ENCODE measurements around the gene GJA5.

Gene GJA5

DNA sequence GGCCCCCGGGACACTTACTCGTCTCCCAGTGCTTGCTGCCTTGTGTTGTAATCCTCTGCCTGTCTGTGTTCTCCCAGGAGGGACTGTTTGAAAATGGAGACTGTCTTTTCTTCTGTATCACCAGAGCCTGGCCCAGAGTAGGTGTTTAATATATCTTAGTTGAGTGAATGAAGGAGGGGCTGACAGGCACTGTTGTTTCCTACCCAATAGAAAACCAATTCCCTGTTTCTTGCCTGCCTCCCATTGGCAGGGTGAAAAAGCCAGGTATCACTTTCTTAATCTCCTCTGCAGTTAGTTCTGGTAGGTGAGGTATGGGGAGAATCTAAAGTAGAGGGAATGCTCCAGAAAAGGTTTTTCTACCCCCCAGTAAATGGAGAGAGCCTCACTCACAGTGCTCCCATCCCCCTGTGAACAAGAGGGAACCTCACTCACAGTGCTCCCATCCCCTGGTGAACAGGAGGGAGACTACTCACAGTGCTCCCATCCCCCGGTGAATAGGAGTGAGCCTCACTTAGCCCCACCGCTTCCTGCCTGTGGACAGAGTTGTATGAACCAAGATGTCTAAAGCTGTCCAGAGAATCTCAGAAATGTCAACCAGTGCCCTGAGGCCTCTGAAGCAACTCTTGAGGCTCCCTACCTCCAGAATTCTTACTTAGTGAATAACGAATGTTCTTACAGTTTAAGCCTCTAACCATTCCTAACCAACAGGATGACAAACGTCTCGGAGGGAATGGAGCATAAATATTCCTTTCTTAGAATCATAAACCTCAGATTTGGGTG lies at the start of gene GJA5:
Gene GJA5 (minus strand): TSS at position 122 of the 780 bp plus-strand sequence. CDS start 1,364 bp downstream, outside the sequence.
- DNase-seq = no peak

DNA sequence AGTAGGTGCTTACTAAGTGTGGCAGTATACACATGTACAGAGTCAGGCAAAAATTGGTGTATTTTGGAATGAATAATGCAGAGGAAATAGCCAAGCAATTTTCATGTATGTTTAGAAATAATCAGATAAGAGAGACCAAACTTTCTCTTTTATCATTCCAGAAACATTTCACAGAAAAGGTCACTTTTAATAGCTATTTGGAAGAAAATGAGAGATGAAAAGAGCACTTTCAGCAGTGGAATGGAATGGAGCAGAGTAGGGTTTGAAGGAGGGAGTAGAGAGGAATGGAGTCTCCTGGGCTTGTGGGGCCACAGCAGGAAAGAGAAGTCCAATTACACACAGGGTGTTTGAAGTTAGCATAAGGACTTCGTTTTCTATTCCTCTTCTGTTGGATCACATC lies 48.8 kb upstream of the GJA5 start:
- no peak for DNase-seq

DNA sequence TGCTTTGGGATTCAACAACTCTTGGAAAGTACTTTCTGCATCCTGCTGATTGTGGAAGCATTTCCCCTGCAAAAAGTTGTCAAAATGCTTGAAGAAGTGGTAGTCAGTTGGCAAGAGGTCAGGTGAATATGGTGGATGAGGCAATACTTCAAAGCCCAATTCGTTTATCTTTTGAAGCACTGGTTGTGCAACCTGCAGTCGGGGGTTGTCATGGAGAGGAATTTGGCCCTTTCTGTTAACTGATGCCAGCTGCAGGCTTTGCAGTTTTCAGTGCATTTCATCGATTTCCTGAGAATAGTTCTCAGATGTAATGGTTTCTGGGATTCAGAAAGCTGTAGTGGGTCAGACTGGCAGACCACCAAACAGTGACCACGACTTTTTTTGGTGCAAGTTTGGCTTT lies 47.6 kb upstream of the GJA5 start:
- DNase-seq = no peak

DNA sequence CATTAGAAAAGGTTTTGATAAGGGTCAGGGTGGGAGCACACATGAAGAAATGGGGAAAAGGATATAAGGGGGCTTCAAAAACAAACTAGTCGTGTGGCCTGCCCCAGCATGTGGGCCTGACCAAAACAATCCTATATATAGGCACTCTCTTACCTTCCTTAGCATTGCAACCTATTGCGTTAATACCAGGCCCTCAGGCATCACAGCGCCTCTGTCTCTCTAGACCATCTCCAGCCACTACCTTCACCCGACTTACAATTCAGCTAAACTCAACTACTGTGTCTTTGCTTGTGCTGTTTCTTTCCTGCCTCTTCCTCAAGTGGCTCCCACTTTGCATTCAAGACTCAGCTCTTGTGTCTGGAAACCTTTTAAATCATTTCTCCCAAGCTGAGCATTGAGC lies 47.0 kb upstream of the GJA5 start:
- DNase-seq = no peak

DNA sequence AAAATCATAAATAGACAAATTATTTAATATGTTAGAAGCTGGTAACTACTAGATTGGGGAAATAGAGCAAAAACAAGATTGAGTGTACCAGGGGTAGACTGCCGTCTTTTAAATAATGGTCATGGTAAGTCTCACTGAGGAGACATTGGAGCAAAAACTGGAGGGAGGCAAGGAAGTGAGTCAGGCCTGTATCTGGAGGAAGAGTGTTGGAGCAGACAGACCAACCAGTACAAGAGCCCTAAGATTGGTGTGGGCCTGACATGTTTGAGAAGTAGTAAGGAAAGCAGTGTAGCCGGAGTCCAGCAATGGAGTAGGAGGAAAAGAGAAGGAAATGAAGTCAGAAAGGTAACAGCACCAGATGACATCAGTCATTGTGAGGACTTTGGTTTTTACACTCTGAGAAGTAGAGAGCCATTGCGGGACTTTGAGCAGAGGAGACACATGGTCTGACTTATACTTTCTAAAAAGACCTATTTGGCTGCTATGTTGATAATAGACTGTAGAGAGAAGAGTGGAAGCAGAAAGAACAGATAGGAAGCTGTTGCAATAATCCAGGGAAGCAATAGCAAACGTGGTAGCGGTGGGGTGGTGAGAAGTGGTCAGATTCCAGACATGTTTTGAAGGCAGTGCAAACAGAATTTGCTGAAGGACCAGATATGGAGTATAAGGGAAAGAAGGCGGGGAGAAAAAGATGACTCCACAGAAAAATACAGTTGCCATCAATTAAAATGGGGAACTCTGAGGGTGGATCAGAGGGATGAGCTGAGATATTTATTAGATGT lies 44.7 kb upstream of the GJA5 start:
- DNase-seq = no peak

DNA sequence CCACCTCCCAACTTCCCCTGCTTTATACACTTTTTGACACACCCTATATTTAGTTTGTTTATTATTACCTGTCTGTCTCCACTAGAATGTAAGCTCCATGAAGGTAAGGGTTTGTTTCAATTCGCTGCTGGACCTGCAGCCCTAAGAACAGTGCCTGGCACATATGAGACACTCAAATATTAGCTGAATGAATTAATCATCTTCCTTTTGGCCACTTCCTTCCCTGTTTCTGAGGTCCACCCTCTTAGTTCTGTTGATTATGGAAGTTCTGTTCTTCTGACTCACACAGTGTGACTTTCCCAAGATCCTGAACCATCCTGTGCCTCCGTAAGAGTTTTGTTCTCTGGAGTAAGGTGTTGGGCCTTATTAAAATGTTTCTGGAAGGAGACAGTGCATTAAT lies 40.4 kb upstream of the GJA5 start:
- no peak for DNase-seq

DNA sequence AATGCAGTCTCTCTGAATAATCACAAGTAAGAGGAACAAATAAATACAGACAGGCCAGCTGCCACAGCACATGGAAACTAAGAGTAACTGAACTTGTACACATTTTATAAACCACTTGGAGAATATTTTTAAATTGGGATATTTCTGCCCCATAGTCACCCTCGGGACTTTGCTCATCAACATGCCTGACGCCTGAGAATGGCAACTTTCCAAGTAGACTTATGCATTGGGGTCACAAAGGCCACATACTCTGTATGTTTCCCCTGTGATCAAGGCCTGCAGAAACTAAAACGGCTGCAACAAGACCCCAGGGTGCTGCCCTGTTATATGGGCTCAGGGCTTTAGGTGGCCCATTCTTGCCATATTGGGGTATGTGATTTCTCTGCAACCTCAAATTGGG lies 38.3 kb upstream of the GJA5 start:
- no peak for DNase-seq

DNA sequence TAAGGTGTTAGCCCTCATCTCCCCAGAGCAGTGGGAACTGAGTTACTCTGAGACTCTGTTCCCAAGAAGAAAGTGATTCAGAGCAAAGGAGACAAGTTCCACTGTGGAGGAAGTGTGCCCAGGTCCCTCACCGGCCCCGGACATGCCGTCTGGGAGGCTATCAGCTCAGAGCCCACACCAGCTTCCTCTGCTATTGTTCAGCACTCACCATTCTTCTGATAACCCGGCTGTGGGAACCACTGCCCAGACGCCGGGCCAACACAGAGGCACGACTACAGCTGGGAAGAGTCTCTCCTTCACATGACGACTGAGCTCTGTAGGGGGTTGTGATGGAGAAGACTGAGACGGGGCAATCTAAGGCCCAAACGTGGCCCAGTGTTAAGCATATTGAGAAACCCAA lies 34.2 kb upstream of the GJA5 start:
- DNase-seq = no peak

DNA sequence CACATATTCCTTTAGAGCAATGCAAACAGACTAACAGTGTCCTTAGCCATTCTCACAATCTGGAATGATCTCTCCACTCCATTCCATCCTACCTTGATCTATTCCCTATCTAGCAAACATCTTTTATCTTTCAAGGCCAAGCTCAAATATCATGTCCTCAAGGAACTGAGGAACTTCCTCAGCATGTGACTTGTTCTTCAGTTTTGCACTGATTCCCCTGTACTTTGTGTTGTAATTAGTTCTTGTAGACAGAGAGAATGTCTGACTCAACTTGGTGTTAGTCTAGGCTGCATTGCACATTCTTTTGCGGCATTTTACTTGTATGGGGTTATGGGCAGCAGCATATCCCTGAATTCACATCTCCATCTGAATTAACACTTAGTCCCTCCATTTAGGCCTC lies 31.5 kb upstream of the GJA5 start:
- DNase-seq = no peak

DNA sequence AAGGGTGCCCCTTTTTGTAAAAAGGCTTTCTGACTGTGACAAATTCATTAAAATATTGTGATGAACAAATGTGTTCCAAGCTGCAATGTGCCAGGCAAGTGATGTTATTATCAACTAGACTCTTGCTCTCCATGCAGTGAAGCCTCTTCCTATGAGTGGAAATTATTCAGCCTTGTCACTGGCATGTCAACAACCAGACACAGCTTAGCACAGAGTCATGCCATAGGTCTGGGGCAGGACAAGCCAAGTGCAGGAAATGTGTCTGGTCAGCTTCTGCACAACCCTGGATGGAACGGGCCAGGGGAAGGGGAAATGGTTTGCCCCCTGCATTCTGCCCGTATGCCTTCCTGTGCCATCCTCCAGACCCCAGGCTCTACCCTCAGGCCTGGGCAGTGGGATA lies 27.4 kb upstream of the GJA5 start:
- DNase-seq = no peak

DNA sequence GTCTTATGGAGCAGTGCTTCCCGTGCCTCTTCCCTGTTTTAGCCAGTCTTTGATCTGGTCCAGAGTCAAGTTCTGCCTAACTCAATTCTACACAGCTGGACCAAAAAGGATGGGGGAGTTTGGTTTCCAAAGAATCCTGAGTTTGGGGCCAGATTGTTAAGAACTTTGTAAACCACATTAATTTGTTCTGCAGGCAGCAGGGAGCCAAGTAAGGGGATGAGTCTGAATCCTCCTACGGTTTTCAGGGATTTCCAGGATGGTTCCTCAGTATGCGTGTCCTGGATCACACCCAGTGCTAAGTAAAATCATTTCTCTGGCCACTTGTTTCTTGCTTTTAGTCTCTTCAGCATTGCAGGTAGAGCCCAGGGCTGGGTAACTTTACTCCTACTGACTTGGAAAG lies 26.1 kb upstream of the GJA5 start:
- DNase-seq = no peak

DNA sequence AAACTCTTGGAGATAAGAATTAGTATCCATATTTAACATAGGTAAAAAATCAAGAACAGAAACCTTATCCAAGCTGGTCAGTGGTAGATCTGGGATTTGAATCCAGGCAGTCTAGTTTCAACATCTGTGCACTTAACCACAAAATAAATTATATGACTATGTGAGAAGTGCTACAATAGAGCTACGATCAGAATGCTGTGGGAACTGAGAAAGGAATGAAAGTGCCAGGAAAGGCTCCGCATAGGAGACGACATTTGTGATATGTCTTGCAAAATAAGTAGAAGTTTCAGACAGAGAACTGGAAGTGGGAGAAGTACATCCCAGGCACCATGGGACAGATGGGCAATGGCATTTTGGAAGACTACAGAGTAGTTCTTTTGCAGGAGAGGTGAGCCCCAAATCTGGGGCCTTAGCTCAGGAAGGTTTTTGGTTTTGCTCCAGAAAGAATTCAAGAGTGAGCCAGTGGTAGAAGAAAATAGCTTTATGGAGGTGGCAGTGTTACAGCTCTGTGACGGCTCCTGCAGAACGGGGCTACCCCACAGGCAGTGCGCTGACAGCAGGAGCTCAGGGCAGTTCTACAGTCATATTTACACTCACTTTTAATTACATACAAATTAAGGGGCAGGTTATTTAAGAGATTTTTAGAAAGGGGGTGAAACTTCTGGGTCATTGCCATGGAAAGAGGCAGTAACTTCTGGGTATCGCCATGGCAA lies 25.5 kb upstream of the GJA5 start:
- DNase-seq = no peak

DNA sequence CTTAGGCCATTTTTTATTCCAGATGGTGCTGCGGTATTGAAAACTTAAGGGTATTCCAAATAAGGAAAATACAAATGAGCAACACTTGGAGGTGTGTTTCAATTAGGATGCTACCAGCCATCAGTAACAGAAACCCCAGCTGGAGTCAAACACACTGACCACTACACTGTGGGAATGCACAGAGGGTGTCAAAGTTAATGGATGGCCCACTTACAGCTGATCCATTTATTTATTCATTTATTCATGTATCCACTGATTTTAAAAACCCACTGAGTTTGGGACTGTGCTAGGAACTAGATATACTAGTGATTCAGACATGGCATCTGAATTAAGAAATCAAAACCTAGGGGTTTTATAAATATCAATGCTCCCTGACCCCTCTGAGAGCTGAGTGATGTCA lies 24.5 kb upstream of the GJA5 start:
- DNase-seq = no peak

DNA sequence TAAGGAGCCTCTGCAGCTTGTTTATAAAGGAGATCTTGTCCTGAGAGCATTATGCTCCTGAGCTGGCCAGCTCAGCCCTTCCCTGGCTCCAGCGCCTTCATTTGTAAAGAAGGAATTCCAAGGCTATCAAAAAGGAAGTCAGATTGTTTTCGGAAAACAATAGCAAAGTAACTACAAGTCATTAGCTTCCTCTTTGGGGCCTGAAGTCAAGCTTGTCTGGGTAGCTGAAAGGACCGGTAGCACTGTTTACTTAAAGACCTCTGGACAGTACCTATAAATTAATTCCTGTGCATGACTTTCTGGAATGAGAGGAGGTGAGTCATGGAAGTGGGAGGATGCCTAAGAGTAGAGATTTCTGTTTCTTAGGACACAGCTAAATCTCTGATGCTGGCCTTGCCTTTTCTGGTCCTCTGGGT lies 20.7 kb upstream of the GJA5 start:
- no peak for DNase-seq

DNA sequence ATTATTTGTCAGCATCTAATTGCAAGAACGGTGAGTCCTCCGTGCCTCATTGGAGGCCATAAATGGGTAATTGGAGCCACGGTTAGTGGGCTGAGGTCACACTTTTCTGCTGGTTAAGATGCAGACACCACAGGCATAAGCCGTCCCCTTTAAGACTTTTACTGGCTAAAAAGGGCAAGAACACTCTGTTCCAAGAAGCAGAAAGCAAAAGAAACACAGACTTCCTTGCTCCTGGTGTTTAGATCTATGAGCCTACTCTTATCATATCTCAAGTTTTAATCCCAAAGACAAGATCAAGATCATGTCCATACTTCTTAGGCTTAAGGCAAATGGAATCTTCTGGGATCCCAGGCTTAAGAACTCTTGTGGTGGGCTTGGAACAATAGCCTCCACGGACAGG lies 17.3 kb upstream of the GJA5 start:
- no peak for DNase-seq

DNA sequence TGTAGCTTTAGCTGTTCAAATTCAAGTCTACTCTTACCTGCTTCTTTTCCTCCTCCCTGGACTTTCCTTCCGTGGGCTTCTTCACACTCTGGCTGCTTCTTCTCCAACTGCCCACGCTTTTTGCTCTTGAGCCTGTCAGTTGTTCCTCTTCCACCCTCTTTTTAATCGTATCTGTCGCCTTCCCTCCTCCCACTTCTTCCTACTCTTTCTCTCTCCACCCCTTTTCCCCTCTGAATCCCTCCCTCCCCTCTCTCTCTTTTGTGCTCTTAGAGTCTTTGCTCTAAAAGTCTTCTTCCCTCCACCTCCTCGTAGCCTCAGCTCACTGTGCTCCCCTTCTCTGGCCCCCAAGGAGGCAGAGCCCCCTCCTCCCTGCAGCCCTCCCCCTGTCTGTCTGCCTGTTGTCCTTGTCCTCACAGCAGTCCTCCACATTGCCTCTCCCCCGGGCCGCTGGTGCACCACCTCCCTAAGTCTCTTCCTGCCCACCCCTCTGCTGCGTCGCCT lies 12.9 kb upstream of the GJA5 start:
- DNase-seq = no peak

DNA sequence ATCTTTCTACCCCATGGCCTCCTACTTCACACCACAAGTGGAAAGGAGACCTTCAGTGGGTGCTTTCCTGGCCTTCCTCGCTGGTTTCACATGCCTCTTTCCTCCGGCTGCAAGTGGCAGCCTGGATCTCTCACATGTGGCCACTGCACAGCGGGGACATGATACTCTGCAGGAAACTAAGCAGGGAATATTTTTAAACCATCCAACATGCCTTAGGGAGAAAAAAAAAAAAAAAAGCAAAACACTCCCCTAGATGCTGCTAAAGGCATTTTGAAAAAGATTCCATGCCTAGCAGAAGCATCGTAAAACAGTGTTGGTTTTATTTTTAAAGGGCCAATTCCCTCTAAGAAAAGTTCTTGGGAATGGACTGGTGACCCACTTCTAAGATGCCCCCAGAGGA lies 12.2 kb upstream of the GJA5 start:
- no peak for DNase-seq

DNA sequence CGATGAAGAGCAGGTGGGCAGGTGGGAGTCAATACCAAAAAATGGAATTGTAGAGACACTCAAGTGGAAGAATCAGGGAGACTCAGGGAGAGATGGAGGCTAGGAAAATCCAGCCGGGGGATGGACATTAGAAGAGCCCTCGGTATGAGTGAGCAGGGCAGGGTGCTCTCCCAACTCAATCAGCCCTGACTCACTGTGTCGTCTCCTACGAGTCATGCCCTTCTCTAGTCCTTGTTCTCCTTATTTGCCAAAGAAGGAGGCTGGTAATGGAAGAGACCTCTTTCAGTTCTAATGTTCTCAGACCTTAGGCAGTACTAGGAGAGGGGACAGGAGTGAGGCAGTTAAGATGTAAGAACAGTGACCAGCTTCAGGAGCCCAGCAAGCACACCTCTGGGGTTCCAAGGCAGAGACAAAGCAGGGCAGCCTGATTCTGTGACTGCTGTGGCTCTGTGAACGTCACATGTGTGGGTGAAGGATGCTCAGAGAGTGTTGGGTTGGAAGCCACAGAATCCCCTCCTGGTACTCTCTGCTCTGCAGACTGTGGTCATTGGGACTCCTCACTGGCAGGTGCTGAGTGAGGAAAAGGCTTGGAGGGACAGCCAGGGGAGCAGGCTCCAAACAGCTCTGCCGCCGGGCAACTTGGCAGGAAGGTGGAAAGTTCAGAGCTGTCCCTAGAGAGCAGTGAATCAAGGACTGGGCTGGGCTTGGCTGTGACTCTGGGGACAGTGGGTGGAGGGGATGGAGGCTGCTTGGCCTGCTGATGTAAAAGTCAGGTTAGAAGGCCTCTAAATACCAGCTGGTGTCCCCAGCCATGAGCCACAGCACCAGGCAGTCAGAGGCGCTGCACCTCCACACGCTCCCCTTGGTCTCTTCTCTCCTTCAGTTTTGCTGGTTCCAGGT lies 11.1 kb upstream of the GJA5 start:
- no peak for DNase-seq

DNA sequence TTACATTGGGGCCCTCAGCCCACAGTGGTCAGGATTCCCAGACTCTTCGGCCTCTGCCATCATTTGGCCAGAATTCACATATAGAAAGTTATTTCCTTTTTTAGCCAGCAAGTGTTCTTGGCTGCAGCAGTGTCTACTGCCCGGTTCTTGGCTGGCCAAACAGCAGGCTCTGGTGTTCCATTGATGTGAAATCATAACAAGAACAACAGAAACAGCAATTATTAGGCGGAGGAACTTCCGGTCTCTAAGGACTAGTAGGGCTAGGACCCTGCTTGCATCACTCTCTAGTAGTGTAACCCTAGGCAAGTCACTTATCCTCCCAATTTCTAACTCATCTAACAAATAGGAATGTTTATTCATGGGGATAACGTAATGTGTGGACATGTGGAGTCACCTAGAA lies 8.7 kb upstream of the GJA5 start:
- DNase-seq = no peak

DNA sequence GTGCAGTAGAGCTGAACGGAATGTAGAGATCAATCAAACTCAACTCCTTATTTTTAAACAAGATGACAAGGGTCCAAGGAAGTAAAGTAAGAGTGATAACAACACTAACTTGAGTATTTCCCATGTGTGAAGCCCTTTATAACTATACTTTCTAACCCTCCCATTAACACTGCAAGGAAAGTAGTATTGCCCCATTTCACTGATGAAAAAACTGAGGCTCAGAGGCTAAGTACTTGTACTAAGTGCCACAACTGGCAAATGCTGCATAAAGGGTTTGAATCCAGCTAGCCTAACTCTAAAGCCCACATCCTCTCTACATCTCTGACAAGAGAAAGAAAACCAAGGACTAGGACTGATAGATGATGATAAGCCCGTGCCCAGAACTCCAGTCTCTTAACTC lies 8.2 kb upstream of the GJA5 start:
- DNase-seq = no peak

DNA sequence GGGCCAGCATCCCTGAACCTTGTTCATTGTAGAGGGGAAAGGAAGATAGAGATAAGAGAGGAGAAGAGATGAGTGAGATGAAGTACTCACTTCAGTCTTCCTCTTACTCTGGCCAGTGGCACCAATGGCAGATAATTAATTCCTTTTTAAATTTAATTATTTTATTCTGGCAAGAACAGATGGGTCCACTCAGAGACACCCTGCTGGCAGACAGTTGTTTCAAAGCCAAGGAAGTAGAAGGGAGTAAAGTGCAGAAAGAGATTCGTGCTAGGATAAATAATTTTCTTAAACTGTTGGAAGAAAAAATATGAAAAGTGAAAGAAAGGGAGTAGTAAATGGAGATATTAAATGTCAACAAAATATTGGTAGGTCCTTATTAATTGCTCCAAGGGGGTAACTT lies 7.7 kb upstream of the GJA5 start:
- no peak for DNase-seq

DNA sequence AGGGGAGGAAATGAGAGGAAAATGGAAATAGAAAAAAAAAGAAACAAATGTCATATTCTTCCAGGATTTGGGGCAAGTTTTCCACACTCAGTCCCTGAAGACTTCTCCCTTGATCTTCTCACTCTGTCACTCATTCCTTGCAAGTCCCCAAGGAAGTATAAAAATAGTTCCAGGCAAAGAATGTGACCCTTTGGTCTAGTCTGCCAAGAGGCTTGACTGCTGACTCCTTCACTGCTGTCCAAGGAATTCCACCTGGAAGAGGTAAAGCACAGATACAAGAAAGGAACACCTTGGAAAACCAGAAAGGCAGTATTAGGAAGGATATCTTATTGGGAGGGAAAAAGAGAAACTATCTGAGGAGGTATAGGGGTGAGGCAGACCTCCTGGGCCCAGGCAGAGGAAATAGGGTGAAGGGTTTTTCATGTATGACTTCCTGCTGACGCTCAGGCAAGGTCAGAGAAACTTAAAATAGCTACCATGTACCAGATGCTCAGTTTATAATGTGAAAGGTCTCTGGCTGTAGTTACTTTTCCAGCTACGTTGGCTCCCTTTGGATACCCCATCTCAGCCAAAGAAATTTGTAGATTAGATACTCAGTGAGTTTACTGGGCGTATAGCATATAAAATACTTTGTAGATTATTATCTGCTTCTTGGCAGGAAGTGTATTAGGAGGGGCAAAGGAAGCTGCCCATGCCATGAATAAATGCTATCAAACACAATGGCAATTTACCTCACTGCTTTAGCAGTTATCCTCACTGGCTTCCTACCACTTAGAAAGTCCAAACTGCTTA lies 2.0 kb upstream of the GJA5 start:
- no peak for DNase-seq

Data from stimulated activated CD4-positive, alpha-beta T cell treated with anti-CD3 and anti-CD28 coated beads, Interleukin-4, amount 100 ng/mL, for 1 hour (primary cell).